Amygdala (tissue), 56 donors: ENCODE data around the gene SIGMAR1.

ENCODE experiments used
- DNase-seq, 56 donors: peaks; one replicate each; lab custom pipeline; 2025; lab: John Stamatoyannopoulos, UW

SIGMAR1 gene

DNA sequence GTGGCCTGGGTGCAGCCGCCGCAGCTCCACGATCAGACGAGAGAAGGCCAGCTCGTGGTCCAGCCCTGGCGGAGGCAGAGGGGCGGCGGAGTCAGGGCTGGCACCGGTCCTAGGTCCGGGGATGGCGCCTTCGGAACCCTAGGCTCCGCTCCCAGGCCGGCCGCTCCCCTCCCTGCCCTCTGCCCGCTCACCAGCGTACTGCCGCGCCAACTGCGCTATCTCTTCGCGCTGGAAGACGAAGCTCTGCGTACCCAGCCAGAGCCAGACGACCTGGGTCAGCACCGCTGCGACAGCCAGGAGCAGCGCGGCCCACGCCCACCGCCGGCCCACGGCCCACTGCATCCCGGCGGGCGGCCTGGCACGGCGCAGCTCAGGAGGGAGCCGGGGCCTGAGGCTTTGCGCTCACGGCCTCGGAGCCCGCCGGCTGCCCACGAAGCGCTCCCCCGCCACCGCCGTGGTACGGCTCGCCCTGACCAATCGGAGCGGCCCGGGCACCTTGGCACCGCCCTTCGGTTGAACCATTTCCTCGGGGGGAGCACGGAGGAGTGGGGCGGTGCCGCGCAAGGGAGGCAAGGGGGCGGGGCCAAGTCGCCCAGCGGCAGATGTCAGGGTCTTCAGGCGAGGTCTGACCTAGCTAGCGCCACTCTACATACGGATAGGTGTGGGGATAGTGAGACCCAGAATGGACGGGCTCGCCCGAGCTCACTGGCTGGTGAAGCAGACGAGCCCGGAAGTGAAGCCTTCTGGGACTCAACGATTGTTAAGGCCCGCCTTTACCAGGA, at the start of gene SIGMAR1:
Gene SIGMAR1, minus strand, starts transcription at position 432 of the 782 bp plus-strand sequence. Its CDS starts 90 bp downstream, at position 342.
- DNase-seq = peak; percentile 60 to 96 (median 88)

DNA sequence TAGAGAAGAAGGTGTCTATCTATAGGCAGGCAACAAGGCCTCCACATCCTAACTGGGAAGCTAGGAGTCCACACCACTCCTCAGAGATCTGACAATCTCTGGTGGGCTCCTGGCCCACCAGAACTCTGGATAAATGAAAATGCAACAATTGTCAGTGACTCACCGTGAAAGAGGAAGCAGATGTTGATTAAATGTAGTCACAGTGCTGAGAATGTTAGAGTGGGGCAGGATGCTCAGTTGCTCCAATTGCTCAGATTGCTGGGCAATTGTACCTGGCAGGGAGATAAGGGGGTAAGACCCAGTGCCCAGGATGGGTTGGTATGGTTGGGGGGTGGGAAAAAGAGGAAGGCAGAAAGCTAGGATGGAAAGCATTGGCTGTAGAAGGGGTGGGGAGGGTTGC, 49.1 kb upstream of the SIGMAR1 start:
- DNase-seq = no peak

- no peak for DNase-seq
Observed at GRCh38 chr9:34686231-34686630, 48.6 kb upstream of the SIGMAR1 start.

GRCh38 chr9:34685591-34685990, 48.0 kb upstream of the SIGMAR1 start:
- no peak for DNase-seq

- no peak for DNase-seq
Observed at GRCh38 chr9:34684816-34685215, 47.2 kb upstream of the SIGMAR1 start.

GRCh38 chr9:34684145-34684544, 46.6 kb upstream of the SIGMAR1 start:
- no peak for DNase-seq

GRCh38 chr9:34675869-34676268, 38.3 kb upstream of the SIGMAR1 start:
- no peak for DNase-seq

- DNase-seq = peak in 23 of 56 donors; percentile 1 to 53 (median 12)
Observed at GRCh38 chr9:34675048-34675714, 37.6 kb upstream of the SIGMAR1 start.

GRCh38 chr9:34674440-34674839, 36.9 kb upstream of the SIGMAR1 start:
- DNase-seq = no peak

DNA sequence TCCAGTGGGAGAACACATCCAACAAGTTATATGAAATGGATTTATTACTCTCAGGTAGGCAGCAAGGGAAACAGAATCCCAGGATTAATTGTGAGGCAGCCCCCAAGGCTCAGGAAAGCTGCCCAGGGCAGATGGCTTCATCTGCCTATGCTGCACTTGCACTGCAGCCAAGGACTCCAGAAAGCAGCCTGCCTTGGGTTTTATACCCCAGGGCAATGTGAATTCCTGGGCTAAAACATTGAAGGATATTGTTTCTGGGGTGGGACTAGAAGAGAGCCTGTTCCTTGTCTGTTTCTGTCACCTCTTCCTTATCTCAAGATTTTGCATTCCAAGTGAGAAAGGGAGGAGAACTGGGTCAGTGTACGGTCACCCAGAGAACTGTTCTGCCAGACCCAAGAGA, 33.7 kb upstream of the SIGMAR1 start:
- DNase-seq = no peak

- no peak for DNase-seq
Observed at GRCh38 chr9:34669809-34670562, 32.4 kb upstream of the SIGMAR1 start.

DNA sequence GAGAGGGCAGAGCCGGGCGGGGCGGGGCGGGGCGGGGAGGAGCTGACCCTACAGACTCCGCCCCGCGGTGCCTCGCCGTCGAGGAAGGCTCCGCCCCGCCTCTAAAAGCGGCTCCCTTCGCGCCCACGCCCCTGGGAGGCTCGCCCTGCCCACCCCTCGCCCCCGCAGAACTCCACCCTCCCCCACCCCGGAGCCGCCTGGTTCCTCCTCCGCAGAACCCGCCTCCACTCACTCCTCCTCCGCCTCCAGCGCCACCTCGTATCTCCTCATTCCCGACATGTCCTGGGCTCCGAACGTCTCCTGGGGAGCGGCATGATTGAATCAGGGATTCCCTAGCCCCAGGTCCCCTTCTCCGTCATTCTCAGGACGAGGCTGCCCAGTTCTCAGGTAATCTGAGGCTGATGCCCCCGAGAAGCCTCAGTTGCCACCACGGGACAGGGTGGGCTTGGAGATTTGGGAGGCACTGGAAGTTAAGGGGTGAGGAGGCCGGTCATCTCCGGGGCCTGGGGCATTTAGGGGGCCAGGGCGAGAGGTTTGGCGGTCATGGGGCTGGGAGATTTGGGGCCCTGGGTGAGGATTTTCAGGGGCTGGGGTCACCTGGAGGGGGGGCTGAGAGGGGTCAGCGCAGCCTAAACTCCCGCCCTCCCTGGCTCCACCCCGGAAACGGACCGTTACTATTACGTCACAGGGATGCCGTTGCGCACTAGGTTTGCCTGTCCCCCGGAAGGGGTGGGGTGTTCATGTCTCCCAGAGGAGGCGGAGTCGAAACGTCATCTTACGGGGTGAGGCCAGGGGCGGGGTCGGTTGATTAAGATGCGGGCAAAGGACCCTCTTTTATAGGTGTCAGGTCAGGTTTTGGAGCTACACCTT, 28.0 kb upstream of the SIGMAR1 start:
- peak in 55 of 56 donors; percentile 52 to 97 (median 89) for DNase-seq

- peak in 1 of 56 donors; percentile 52 for DNase-seq
Observed at GRCh38 chr9:34665067-34665380, 27.4 kb upstream of the SIGMAR1 start.

DNA sequence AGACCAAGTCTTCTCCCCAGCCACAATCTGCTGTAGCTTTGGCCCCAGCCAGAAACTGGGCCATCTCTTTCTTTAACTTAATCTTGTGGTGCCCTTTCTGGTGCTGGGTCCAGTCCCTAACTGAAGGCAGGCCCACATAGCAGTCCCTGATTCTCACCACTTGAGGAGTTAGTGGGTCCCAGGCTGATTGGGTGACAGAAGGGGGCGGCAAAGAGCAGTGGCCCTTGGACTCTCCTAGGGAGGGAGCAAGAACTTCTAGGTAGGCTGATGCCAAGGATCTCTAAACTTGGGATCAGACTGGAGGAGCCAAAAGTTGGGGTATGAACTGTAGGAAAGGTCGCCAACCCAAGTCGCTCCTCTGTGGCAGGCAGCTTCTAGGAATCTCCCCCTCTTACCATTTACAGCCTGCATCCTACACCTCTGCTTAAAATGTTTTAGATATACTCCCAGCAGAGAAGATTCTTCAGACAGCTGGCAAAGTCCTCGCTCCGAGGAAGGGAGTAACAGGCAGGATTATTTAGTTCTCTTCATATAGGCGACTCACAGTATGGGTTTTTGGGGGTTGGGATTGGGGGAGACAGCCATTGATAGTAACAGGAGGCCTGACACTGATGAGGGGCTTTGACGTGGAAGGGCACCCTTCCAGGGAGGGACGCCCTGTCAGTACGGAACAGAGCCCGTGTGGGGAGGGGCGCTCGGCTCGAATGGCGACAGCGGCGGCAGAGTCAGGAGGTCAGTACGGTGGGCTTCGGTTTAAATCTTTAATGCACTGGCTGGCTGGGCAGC, 26.9 kb upstream of the SIGMAR1 start:
- peak in 50 of 56 donors; percentile 6 to 85 (median 48) for DNase-seq

DNA sequence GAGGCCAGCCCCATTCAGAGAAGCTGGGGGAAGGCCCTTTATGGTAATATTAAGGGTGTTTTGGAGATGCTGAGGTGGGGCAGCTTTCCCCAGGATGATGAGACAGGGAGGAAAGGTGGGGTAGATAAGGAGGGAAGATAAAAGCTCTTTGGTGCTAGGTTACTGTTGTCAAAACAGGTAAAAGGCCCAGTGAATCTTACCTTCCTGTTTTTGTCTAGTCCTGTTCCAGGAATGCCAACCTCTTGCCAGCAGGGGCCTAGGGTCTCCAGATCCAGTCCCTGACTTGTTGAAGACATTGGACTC, 25.7 kb upstream of the SIGMAR1 start:
- DNase-seq = no peak

DNA sequence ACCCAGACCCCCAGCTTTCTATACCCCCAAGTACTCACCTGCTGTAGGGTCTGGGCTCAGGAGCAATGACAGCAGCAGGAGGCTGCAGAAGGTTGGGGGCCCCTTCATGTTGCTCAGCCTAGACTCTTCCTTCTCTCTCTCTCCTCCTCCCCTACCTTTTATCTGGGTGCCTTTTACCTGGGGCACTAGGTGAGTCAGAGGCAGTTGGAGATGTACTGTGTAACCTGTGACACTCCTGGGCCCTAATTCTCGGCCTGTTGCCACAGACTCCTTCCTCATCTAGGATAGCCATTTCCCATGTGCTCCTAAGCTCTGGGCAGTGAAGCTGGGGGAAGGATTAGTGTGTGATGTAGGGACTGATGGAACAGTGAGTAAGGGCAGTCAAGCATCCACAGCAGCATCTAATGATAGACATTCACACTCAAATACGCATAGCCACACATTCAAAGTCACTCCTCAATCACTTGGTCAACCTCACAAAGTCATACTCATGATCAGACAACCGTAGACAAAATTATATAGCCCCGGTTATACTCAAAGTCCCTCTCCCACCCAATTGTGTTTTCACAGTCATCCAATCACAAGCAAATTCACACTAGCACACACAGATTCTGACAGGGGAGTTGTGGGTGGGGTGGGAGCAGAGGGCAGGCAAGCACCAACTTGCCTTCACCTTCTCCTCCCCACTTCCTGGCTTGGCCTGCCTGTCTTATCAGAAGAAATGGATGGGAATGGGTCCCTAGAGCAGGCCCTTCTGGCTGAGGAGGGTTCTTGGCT, 25.1 kb upstream of the SIGMAR1 start, which contains the start of gene CCL27:
Gene CCL27, minus strand, starts transcription at position 132 of the 777 bp plus-strand sequence. Its CDS starts 24 bp downstream, at position 108.
- DNase-seq = no peak

DNA sequence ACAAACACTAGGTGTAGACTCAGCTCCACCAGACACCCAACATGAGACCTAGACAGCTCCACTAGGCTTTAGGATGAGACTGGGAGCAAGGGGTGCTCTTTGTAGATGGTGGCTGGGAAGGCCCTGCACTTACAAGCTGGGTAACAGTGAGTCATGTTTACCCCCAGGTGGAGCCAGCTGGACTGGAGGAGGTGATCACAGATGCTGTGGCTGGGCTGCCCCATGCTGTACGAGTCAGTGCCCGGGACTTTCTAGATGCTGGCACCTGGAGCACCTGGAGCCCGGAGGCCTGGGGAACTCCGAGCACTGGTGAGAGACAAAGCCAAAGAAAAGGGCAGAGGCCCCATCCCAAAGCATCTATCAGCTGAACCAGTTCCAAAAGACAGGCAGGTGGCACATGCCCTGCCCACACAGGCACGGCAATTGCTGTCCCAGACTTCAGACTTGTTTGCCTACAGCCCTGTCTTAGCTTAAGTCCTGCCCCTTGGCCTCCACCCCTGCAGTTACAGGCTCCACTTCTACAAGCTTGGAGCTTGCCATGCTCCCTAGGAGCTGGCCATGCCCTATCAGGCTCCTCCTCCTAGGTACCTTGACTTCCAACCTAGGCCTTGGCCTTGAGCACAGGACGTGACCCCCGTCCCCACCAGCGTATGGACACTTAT, 22.1 kb upstream of the SIGMAR1 start:
- DNase-seq = no peak

DNA sequence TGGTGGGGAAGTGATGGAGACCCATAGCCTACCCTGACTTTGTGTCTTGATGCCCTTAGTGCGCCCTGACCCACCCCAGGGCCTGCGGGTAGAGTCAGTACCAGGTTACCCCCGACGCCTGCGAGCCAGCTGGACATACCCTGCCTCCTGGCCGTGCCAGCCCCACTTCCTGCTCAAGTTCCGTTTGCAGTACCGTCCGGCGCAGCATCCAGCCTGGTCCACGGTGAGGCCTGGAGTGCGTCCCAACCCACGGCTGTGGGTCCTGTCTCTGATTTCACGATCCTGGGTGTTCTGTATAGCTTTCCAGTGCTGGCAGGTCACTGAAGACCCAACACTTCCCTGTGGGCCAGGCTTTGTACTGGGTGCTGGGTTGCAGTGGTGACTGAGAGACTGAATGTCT, 20.9 kb upstream of the SIGMAR1 start:
- DNase-seq = no peak
